Measurements from ENCODE around the gene RPUSD1. TPM values are rescaled to one million over a fixed set of nuclear protein-coding genes. Genes with fewer than 3 reads are reported as not detected.

RPUSD1 gene
- total RNA-seq, 1 donor from 2014 or later = 24.3 TPM

- TF ChIP-seq, protein P1, sequence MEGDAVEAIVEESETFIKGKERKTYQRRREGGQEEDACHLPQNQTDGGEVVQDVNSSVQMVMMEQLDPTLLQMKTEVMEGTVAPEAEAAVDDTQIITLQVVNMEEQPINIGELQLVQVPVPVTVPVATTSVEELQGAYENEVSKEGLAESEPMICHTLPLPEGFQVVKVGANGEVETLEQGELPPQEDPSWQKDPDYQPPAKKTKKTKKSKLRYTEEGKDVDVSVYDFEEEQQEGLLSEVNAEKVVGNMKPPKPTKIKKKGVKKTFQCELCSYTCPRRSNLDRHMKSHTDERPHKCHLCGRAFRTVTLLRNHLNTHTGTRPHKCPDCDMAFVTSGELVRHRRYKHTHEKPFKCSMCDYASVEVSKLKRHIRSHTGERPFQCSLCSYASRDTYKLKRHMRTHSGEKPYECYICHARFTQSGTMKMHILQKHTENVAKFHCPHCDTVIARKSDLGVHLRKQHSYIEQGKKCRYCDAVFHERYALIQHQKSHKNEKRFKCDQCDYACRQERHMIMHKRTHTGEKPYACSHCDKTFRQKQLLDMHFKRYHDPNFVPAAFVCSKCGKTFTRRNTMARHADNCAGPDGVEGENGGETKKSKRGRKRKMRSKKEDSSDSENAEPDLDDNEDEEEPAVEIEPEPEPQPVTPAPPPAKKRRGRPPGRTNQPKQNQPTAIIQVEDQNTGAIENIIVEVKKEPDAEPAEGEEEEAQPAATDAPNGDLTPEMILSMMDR (IDR thresholded peaks at IDR 0.05) = no peak
- H3K36me3 Mint-ChIP-seq (ENCODE audit: unreplicated experiment) = no peaks in the 10 kb centered on the region
These were observed 40.7 kb upstream of the RPUSD1 start for GRCh38 chr16:828891-829290.

DNA sequence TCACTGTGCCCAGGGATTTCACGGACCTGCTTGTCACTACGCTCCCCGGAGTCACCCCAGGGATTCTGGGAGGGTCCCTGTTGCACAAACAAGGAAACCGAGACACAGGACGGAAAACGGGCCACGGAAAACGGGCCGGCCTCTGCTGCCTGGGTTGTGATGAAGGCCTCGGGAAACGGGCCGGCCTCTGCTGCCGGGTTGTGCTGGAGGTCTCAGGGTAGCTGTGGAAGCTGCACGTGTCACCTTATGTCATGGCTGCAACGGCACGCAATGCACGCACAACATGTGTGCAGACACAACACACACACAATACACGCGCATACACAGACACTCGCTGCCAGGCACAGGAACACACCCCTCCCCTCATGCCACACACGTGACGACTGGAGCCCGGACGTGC is 39.3 kb upstream of the RPUSD1 start:
- no peaks in the 10 kb centered on the region for H3K4me1 Mint-ChIP-seq (ENCODE audit: unreplicated experiment)
- H3K36me3 Mint-ChIP-seq (ENCODE audit: unreplicated experiment) = no peaks in the 10 kb centered on the region
- no peak overlapping the region for H3K4me3 Mint-ChIP-seq (ENCODE audit: unreplicated experiment)
- H3K9me3 Mint-ChIP-seq (ENCODE audit: unreplicated experiment) = no peaks in the 10 kb centered on the region
- peaks cover 3% of the 10 kb centered on the region for H3K27me3 Mint-ChIP-seq (ENCODE audit: unreplicated experiment)
- H3K27ac Mint-ChIP-seq (ENCODE audit: unreplicated experiment) = no peak overlapping the region
- DNase-seq (ENCODE audit: extremely low spot score, unreplicated experiment) = no peak
- TF ChIP-seq, protein P1 (IDR thresholded peaks at IDR 0.05) = no peak

More at GRCh38 chr16:828891-829290, 40.7 kb upstream of the RPUSD1 start:
- no peak overlapping the region for H3K27ac Mint-ChIP-seq (ENCODE audit: unreplicated experiment)
- no peaks in the 10 kb centered on the region for H3K9me3 Mint-ChIP-seq (ENCODE audit: unreplicated experiment)
- H3K4me3 Mint-ChIP-seq (ENCODE audit: unreplicated experiment) = no peak overlapping the region
- DNase-seq (ENCODE audit: extremely low spot score, unreplicated experiment) = no peak
- H3K4me1 Mint-ChIP-seq (ENCODE audit: unreplicated experiment) = no peaks in the 10 kb centered on the region
- peaks cover 3% of the 10 kb centered on the region for H3K27me3 Mint-ChIP-seq (ENCODE audit: unreplicated experiment)

DNA sequence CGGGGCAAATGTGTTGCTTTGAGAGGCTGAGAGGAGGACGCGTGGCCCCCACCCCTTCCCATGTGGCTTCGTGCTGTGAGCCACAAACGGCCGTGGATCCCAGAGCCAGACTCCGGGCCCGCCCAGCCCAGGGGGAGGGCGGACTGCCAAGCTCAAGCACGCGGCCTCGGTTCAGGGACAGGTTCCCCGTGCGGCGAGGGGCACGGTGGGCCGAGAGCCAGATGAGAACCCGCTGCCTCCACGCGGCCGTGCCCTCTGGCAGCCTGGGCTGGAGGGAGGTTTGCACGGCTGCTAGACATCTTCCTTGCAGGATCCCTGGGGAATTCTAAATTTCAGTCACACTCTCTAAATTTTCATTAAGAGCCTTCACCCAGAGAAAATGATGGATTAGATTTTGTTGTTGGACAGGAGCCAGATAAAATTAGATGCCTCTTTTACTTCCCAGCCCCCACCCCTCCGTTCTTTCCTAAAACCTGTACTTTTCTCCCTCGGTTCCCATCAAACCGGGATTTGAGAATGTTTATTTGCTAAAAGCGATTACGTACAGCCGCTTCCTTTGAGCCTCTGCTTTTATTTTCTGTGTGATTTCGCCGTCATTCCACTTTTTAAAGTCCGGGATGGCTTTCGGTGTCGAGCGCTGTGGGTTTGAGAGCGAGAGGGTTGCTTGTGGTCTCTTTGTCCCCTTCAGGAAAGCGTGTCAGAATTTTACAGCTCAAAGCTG is 37.3 kb upstream of the RPUSD1 start:
- H3K9me3 Mint-ChIP-seq (ENCODE audit: unreplicated experiment) = no peaks in the 10 kb centered on the region
- TF ChIP-seq, protein P1 (IDR thresholded peaks at IDR 0.05) = no peak
- H3K4me1 Mint-ChIP-seq (ENCODE audit: unreplicated experiment) = no peaks in the 10 kb centered on the region
- no peak overlapping the region for H3K4me3 Mint-ChIP-seq (ENCODE audit: unreplicated experiment)
- no peaks in the 10 kb centered on the region for H3K36me3 Mint-ChIP-seq (ENCODE audit: unreplicated experiment)
- H3K27me3 Mint-ChIP-seq (ENCODE audit: unreplicated experiment) = peaks cover 4% of the 10 kb centered on the region
- DNase-seq (ENCODE audit: extremely low spot score, unreplicated experiment) = no peak
- H3K27ac Mint-ChIP-seq (ENCODE audit: unreplicated experiment) = no peak overlapping the region

DNA sequence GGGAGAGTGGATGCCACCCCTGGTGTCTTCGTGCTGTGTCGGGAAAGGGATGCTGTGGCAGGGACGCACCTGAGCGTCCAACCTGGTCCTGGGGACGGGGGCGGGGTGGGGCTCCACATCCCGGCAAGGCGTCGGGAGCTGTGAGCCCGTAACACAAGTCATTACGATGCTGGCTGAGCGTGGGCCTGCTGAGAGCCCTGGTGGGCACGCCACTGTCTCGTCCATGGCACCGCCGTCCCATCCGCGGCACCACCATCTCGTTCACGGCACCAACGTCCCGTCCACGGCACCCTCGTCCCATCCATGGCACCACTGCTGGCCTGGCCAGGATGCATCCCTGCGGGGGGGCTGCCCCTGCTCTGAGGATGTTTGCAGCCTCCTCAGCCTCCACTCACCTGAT is 36.4 kb upstream of the RPUSD1 start:
- TF ChIP-seq, protein P1 (IDR thresholded peaks at IDR 0.05) = no peak
- Mint-ChIP-seq H3K27me3 (ENCODE audit: unreplicated experiment) (peaks cover 4% of the 10 kb centered on the region), H3K9me3 (ENCODE audit: unreplicated experiment) (no peaks in the 10 kb centered on the region), H3K36me3 (ENCODE audit: unreplicated experiment) (no peaks in the 10 kb centered on the region), H3K4me1 (ENCODE audit: unreplicated experiment) (no peaks in the 10 kb centered on the region), H3K4me3 (ENCODE audit: unreplicated experiment) (no peak overlapping the region), H3K27ac (ENCODE audit: unreplicated experiment) (no peak overlapping the region)
- DNase-seq (ENCODE audit: extremely low spot score, unreplicated experiment) = no peak

DNA sequence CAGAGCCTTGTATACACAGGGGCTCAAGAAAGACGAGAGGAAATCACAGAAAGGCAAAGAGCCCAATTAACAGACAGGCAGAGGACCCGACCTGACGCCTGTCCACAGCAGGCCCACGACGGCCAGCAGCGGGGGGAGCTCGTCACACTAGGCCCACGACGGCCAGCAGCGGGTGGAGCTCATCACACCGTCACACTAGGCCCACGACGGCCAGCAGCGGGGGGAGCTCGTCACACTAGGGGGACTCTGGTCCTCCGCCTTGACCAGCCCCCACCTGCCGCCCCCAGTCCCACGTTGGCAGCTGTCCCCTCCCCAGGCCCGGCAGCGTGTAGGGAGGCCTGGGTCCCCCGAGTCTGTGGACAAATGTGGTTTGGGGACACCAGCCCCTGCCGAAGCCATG is 36.0 kb upstream of the RPUSD1 start:
- Mint-ChIP-seq H3K36me3 (ENCODE audit: unreplicated experiment) (no peaks in the 10 kb centered on the region), H3K27ac (ENCODE audit: unreplicated experiment) (no peak overlapping the region), H3K27me3 (ENCODE audit: unreplicated experiment) (peaks cover 4% of the 10 kb centered on the region), H3K4me1 (ENCODE audit: unreplicated experiment) (no peaks in the 10 kb centered on the region), H3K9me3 (ENCODE audit: unreplicated experiment) (no peaks in the 10 kb centered on the region), H3K4me3 (ENCODE audit: unreplicated experiment) (no peak overlapping the region)
- TF ChIP-seq, protein P1 (IDR thresholded peaks at IDR 0.05) = no peak
- no peak for DNase-seq (ENCODE audit: extremely low spot score, unreplicated experiment)
